Endothelial cell of umbilical vein (primary cell): ENCODE data around the gene EVC2. TPM values are rescaled to one million over a fixed set of nuclear protein-coding genes. Genes with fewer than 3 reads are reported as not detected.

Source experiments
- BruUV-seq: library from RNA; stranded (reverse); fragments of 400-500 nt; replicated peaks from 2 replicates; lab custom pipeline; 2021; lab: Mats Ljungman, UMichigan
- CTCF ChIA-PET: fragments of 300-600, 350-600 bp; sonication (Branson Sonifier 250); formaldehyde crosslinking; loops from one replicate; lab custom pipeline; 2021; ENCODE audit warnings: antibody characterized with exemption, inconsistent platforms; lab: Charles Lee
- POLR2A ChIA-PET: fragments of 300-600, 350-600 bp; sonication (Branson Sonifier 250); formaldehyde crosslinking; loops from one replicate; lab custom pipeline; 2021; ENCODE audit warnings: antibody characterized with exemption, inconsistent platforms; lab: Charles Lee
- DNase-seq: peaks from one replicate; pipeline ENCODE4 v3.0.0-alpha.2; 2011; ENCODE audit warnings: low read depth, low spot score
- FAIRE-seq: peaks from 2 replicates; lab custom pipeline; 2011; peaks lifted over from hg19 to GRCh38; lab: Jason Lieb, UNC
- H2AFZ ChIP-seq: 2 replicates; pipeline ENCODE4 v1.6.0; 2012; ENCODE audit warnings: low read depth, low read length, control low read depth, inconsistent platforms
- H3K27ac ChIP-seq: 2 replicates; pipeline ENCODE4 v1.5.1; 2011; ENCODE audit warnings: low read depth, mild to moderate bottlenecking, control low read depth, low read length, moderate library complexity; ENCODE audit not compliant: insufficient read depth
- H3K27me3 ChIP-seq, 2 experiments: 2 replicates each; pipeline versions ENCODE4 v1.6.0 to v1.6.1; 2011; ENCODE audit warnings: low read length in 2 of 2, mixed read lengths in 1 of 2; ENCODE audit not compliant: control insufficient read depth in 2 of 2, insufficient read depth in 2 of 2
- H3K36me3 ChIP-seq, 2 experiments: 2 replicates in 1 of 2; 3 replicates in 1 of 2; pipeline ENCODE4 v1.5.1; 2011; ENCODE audit warnings: low read length in 2 of 2, mild to moderate bottlenecking in 1 of 2, moderate library complexity in 1 of 2; ENCODE audit not compliant: control insufficient read depth in 2 of 2, insufficient read depth in 2 of 2; ENCODE audit errors: extremely low read depth in 1 of 2
- H3K4me1 ChIP-seq: 3 replicates; pipeline ENCODE4 v1.5.1; 2011; ENCODE audit warnings: mild to moderate bottlenecking, low read length; ENCODE audit not compliant: control insufficient read depth, insufficient read depth; ENCODE audit errors: extremely low read depth
- H3K4me2 ChIP-seq: 2 replicates; pipeline ENCODE4 v1.6.1; 2011; ENCODE audit warnings: low read length, control low read depth, mixed read lengths; ENCODE audit not compliant: insufficient read depth
- H3K4me3 ChIP-seq, 3 experiments: fragments of 200-600 bp in 1 of 3; sonication (generic), shearing (Covaris generic) in 1 of 3; replicated peaks in 1 of 3; 2 replicates each; pipeline ENCODE4 v1.5.1; 2011 to 2016; ENCODE audit warnings: control low read depth in 3 of 3, low read length in 3 of 3, mild to moderate bottlenecking in 2 of 3, inconsistent platforms in 1 of 3, low read depth in 1 of 3, moderate library complexity in 1 of 3; ENCODE audit not compliant: insufficient read depth in 1 of 3
- H3K79me2 ChIP-seq: 2 replicates; pipeline ENCODE4 v1.6.0; 2012; ENCODE audit warnings: low read length, inconsistent platforms; ENCODE audit not compliant: control insufficient read depth, insufficient read depth
- H3K9ac ChIP-seq: replicated peaks from 2 replicates; pipeline ENCODE3; 2011; ENCODE audit warnings: low read length, control low read depth; ENCODE audit not compliant: insufficient read depth; ENCODE audit errors: extremely low read depth
- H3K9me1 ChIP-seq: replicated peaks from 3 replicates; pipeline ENCODE4 v1.6.0; 2011; ENCODE audit warnings: mild to moderate bottlenecking, low read length; ENCODE audit not compliant: control insufficient read depth, insufficient read depth; ENCODE audit errors: extremely low read depth
- H3K9me3 ChIP-seq: replicated peaks from 2 replicates; pipeline ENCODE4 v1.5.1; 2012; ENCODE audit warnings: low read length, inconsistent platforms; ENCODE audit not compliant: control insufficient read depth, insufficient read depth
- H4K20me1 ChIP-seq: replicated peaks from 2 replicates; pipeline ENCODE3; 2011; ENCODE audit warnings: mild to moderate bottlenecking, low read length; ENCODE audit not compliant: control insufficient read depth, insufficient read depth; ENCODE audit errors: extremely low read depth
- EZH2 ChIP-seq: IDR thresholded peaks from 2 replicates; pipeline ENCODE4 v1.6.1; 2012; ENCODE audit warnings: borderline replicate concordance, low read depth, mild to moderate bottlenecking, moderate library complexity, low read length, inconsistent platforms; ENCODE audit not compliant: severe bottlenecking
- FOS ChIP-seq: IDR thresholded peaks from 2 replicates; pipeline ENCODE4 v1.6.1; 2011; ENCODE audit warnings: mild to moderate bottlenecking, low read length, moderate library complexity, borderline replicate concordance; ENCODE audit not compliant: insufficient read depth
- GATA2 ChIP-seq: IDR thresholded peaks from 2 replicates; pipeline ENCODE4 v1.7.0; 2011; ENCODE audit warnings: low read depth, mild to moderate bottlenecking, moderate library complexity, mixed read lengths, low read length; ENCODE audit not compliant: insufficient read length, insufficient read depth
- JUN ChIP-seq: IDR thresholded peaks from 2 replicates; pipeline ENCODE4 v1.6.1; 2011; ENCODE audit warnings: borderline replicate concordance, low read depth; ENCODE audit not compliant: insufficient read length, insufficient read depth
- MAX ChIP-seq: IDR thresholded peaks from 2 replicates; pipeline ENCODE4 v1.6.1; 2011; ENCODE audit not compliant: insufficient read depth, insufficient read length
- POLR2AphosphoS5 ChIP-seq: IDR thresholded peaks from 2 replicates; pipeline ENCODE4 v1.6.1; 2012; ENCODE audit warnings: low read depth, mild to moderate bottlenecking, control low read depth, low read length, moderate library complexity; ENCODE audit not compliant: insufficient read depth
- dilution Hi-C: fragments of 300-500 bp; cut with MboI; formaldehyde crosslinking; loops from one replicate; pipeline ENCODE4 v1.15.0; 2019; ENCODE audit warnings: low sequenced_read_pairs; ENCODE audit not compliant: extremely low pct_ligation_motif_present
- intact Hi-C: fragments of 100-400 bp; cut with micrococcal nuclease; formaldehyde crosslinking; loops from one replicate; pipeline ENCODE4 v1.10.0; 2022
- polyA plus RNA-seq, 4 experiments: library from polyadenylated mRNA; depleted of rRNA in 3 of 4; stranded (reverse) in 3 of 4; unstranded in 1 of 4; fragments of >200 nt; gene quantifications; 2 replicates each; pipeline versions ENCODE4 v1.2.1 to v1.2.3, GENCODE V29; 2011 to 2012; ENCODE audit warnings: missing spikeins in 1 of 4
- total RNA-seq: library from RNA; stranded (reverse); gene quantifications from 2 replicates; pipeline ENCODE4 v1.2.3, GENCODE V29; 2021
- TF ChIP-seq, protein P1 (sequence below), 2 donors: IDR thresholded peaks; 1 replicate in 1 of 2; 2 replicates in 1 of 2; pipeline ENCODE4 v1.5.1; 2011; ENCODE audit warnings: low read length in 2 of 2, mild to moderate bottlenecking in 2 of 2, moderate library complexity in 2 of 2, control low read depth in 1 of 2, inconsistent platforms in 1 of 2, low read depth in 1 of 2; ENCODE audit not compliant: insufficient read depth in 1 of 2; ENCODE audit errors: extremely low read depth in 1 of 2

The EVC2 gene
- total and polyA plus RNA-seq, 2 donors (not counting 3 experiments of a cell fraction or from before 2014, with no cell fraction given) = 1.7 to 8.8 TPM

DNA sequence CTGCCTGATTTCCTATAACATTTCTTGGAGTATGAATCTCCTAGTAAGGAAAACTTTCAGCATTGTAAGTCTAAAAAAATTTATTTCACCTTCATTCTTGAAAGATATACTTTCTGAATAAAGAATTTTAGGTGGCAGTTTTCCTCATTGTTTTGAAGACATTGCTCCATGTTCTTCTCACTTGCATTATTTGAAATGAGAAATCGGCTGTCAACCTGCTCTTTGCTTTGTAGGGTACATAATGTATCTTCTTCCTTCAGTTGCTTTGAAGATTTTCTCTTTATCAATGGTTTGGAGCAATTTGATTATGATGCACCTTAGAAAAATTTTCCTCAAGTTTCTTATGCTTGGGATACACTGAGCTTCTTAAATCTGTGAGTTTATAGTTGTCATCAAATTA lies 120.3 kb downstream of the EVC2 start:
- no peak overlapping the region for H3K4me3 ChIP-seq
- POLR2A ChIA-PET = no interaction called here

More for the DNA sequence above, 120.3 kb downstream of the EVC2 start:
- H3K79me2 ChIP-seq = no peaks in the 10 kb centered on the region
- no peaks in the 10 kb centered on the region for H3K27me3 ChIP-seq
- H2AFZ ChIP-seq = no peak overlapping the region
- H3K27ac ChIP-seq = no peak overlapping the region
- no peak overlapping the region for H3K4me2 ChIP-seq
- CTCF ChIA-PET = no interaction called here
- DNase-seq (no peak), FAIRE-seq (no peak)
- dilution Hi-C loops (no loop called here), intact Hi-C loops (no loop called here)
- H3K9me1 ChIP-seq = no peaks in the 10 kb centered on the region
- H3K4me1 ChIP-seq = no peaks in the 10 kb centered on the region
- peaks cover 0 to 2% of the 10 kb centered on the region in 2 experiments for H3K36me3 ChIP-seq
- no peak overlapping the region for H3K9ac ChIP-seq
- TF ChIP-seq FOS (no peak), EZH2 (no peak), GATA2 (no peak), POLR2AphosphoS5 (no peak), JUN (no peak), MAX (no peak)
- TF ChIP-seq, protein P1, sequence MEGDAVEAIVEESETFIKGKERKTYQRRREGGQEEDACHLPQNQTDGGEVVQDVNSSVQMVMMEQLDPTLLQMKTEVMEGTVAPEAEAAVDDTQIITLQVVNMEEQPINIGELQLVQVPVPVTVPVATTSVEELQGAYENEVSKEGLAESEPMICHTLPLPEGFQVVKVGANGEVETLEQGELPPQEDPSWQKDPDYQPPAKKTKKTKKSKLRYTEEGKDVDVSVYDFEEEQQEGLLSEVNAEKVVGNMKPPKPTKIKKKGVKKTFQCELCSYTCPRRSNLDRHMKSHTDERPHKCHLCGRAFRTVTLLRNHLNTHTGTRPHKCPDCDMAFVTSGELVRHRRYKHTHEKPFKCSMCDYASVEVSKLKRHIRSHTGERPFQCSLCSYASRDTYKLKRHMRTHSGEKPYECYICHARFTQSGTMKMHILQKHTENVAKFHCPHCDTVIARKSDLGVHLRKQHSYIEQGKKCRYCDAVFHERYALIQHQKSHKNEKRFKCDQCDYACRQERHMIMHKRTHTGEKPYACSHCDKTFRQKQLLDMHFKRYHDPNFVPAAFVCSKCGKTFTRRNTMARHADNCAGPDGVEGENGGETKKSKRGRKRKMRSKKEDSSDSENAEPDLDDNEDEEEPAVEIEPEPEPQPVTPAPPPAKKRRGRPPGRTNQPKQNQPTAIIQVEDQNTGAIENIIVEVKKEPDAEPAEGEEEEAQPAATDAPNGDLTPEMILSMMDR (IDR thresholded peaks at IDR 0.05; ENCODE audit: extremely low read depth in 1 of 2, insufficient read depth in 1 of 2, low read depth in 1 of 2, low read length in 2 of 2) = no peak
- no peaks in the 10 kb centered on the region for H4K20me1 ChIP-seq
- BruUV-seq = no TSS peak
- H3K9me3 ChIP-seq = no peaks in the 10 kb centered on the region
